ENCODE measurements around the gene TAB3.

The TAB3 gene, protein sequence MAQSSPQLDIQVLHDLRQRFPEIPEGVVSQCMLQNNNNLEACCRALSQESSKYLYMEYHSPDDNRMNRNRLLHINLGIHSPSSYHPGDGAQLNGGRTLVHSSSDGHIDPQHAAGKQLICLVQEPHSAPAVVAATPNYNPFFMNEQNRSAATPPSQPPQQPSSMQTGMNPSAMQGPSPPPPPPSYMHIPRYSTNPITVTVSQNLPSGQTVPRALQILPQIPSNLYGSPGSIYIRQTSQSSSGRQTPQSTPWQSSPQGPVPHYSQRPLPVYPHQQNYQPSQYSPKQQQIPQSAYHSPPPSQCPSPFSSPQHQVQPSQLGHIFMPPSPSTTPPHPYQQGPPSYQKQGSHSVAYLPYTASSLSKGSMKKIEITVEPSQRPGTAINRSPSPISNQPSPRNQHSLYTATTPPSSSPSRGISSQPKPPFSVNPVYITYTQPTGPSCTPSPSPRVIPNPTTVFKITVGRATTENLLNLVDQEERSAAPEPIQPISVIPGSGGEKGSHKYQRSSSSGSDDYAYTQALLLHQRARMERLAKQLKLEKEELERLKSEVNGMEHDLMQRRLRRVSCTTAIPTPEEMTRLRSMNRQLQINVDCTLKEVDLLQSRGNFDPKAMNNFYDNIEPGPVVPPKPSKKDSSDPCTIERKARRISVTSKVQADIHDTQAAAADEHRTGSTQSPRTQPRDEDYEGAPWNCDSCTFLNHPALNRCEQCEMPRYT

DNA sequence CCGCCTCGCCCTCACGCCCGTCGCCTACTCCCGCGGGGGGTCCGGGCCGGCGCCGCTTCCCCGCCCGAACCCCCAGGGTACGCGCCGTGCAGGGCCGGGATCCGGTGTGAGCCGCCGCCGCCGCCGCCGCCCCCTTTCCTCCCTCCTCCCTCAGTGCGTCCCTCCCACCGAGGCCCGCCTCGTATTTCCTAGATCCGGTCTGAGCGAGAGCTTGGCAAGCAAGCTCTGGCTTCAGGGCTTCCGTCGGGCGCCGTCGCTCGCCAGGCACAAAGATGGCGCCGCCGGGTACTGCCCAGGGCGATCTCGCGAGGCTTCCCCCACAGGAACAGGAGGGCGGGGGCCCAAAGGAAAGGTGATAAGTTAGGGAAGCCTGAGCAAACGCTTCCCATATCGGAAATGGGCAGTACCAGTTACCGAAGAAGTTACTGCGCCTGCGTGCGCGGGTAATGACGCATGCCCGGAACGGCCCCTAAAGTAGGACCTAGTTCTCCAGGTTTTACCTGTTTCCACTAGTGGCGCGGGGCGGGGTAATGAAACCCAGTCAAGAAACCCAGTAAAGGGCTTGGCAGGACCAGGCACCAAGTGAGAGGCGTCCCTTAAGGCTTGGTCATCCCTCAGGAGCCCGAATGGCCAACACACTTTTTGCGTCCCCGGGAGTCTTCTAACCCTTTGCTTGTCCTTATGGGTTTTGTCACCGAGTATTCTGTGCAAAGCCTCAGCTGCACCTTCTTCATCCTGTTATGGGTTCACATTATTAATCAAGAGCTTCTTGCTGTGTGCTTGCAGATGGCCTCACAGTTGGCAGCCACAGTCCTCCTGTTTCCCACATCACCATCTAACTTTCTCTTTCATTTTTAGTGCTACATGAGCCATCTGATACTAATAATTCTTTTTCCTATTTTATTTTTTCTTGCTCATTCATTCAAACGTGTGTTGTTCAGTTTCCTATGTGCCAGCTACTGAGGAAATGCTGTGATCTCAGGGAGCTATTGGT is at the start of gene TAB3:
TSS of gene TAB3 (minus strand) at position 108 of the 994 bp plus-strand sequence. CDS start 29,666 bp downstream, outside the sequence.
- peak; percentile 96 for DNase-seq

DNA sequence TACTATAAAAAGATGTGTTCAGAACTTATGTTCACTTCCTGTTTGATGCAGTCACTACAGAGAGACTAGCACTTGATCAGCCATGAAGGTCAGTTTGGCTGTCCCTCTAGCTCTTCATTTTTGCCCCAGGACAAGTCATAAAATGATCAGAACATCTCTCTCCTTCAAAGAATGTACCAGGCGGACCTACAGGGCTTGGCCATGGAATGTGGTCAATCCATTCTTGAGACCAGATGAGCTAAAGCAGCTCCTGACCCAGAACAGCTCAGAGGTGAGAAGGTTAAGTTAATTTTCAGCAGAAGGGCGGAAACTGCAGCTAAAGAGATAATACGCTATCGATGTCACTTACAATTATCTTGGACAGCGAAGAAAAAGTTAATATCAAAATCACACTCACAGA is 49.2 kb upstream of the TAB3 start:
- DNase-seq = no peak

DNA sequence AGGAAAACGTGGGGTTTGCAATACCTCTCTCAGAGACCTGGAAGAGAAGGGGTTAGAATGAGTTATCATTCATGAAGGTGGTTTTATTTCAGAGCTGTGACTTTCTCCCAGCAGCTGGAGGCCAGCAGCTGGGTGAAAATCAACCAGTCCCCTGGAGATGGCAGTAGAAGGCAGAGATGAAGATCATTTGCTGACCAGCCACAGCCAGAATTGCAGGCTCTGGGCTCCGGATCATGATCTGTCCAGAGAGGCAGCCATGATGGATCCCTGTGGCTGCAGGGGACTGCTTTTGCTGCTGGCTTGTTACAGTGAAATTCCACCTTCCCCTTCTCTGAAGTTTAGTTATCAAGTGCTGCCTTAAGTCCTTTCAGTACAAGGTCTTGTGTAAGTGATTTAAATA is 46.9 kb upstream of the TAB3 start:
- no peak for DNase-seq

DNA sequence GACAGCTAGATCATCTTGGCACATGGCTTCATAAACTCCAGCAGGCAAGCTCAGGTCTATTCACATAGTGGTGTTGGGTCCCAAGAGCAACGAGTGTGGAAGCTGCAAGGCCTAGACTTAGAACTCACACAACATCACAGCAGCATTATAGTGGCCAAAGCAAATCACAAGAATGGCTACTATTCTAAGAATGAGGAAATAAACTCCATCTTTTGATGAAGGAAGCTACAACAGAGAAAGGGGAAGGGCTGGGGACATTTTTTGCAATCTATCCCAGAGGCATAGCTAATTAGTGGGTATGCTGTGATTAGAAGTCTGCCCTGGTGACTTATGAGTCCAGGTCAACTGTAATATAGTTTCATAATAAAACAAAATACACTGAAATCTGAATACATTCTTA is 42.9 kb upstream of the TAB3 start:
- no peak for DNase-seq

DNA sequence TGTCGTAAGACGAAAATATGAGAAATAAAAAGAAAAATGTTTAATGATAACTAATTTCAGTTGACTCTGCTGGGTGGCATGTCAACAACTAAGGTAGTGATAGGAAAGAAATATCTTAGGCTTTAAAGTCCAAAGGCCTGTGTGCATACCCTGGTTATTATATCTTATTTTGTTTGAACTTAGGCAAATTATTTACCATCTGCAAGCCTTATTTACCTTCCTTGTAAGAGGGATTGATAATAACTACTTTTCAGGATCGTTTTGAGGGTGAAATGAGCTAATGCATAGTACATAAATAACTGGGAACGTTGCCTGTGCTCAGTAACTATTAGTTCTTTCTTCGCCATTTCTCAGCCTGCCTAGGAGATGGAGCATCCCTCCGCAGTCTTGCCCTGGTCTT is 41.6 kb upstream of the TAB3 start:
- DNase-seq = no peak

DNA sequence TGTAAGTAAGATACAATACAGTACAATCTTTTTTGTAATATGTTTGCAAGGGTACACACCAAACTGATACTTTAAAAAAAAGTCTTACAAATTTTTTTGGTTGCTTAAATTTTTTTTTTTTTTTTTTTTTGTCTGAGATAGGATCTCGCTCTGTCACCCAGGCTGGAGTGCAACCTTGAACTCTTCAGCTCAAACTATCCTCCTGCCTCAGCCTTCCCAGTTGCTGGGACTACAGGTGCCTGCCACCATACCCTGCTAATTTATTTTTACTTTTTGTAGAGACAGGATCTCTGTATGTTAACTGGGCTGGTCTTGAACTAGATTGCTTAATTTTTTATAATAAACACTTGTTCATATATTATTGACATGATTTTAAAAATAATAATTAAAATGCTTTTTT is 41.1 kb upstream of the TAB3 start:
- DNase-seq = no peak

DNA sequence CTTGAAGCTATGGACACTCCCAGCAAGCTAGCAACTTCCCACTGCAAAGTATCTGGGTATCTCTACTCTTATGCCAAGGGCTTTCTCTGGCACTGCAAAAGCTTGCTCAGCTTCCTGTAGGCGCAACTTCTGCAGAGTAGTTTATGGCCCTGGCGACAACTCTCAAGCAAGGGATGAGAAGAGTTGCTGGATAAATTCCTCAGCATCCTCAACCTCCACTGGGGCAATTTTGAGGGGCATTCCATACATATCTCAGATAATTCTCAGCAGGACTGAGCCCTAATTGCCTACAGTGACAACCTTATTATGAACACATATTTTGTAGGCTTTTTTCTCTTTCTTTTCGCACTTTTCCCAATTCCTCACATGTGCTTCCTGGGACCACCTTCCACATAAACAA is 31.2 kb upstream of the TAB3 start:
- peak; percentile 31 for DNase-seq

DNA sequence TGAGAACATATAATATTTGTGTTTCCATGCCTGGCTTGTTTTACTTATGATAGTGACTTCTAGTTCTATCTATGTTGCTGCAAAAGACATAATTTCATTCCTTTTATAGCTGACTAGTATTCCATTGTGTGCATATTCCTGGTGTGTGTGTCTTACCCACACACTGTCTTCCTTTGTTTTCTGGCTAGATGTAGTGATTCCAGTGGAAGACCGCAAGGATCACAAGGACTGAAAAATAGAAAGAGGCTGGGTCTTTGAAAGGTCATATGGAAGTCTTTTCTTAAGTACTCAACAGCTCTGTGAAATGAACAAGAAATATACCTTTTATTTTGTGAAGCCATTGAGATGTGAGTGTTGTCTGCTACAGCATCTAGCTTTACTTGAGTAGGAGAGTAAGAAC is 29.4 kb upstream of the TAB3 start:
- DNase-seq = no peak

DNA sequence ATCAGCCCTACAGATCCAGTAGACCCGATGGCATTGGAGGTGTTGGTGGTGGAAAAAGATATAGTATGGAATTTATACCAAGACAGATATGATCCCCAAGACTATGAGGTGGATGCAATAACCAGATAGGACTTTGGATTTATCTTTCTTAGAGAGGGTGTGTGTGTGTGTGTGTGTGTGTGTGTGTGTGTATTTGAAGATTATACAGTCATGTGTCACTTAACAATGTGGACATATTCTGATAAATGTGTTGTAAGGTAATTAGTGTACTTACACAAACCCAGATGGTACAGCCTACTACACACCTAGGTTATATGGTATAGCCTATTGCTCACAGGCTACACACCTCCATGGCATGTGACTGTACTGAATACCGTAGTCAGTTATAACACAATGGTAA is 24.4 kb upstream of the TAB3 start:
- no peak for DNase-seq

DNA sequence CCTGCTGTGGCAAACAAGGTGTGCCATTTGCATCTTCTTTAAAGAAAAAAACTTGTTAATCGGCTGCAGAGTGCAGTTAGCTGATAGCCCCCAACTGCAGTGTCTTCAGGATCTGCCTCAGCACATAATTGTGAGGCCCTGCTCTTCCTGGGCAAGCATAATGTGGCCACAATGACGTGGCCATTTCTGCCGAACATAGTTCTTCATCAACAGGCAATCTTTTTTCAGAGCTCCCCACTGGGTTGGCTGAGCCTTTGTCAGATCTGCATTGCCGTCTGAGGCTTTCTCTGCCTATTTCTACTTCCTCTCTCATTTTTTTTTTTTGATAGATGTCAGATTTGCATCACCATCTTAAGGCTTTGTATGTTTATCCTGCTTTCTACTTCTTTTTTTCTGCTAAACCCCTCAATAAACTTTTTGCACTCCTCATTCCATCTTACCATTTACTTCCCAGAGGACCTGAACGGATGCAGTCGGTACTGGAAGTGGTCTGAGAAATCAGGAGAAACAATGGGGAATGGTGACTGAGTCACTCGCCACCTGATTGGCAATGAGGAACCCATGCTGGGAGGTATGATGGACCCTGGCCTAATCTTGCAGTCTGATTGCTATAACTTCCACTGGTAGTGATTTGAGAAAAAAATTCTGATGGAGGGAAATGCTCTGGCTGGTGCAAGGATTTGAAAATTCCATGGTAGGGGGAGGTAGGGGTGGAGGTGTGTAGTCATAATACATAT is 21.2 kb upstream of the TAB3 start:
- DNase-seq = peak; percentile 57

DNA sequence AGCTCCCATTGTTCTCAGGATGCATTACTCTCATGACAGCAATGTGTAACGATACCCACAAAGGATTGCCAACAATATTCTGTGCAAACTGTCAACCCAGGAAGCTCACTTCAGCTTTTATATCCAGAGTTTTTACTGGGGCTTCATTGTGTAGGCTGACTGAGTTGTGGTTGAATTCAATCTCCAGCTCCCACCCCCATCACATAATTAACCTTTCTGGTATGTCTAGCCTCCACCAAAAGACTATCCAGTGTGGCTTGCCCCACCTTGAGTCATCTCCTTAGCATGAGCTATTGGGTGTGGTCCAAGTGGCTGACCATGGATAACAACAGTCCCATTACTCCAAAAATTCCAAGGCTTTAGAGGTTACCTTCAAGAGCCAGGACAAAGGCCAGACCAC is 17.7 kb upstream of the TAB3 start:
- DNase-seq = peak; percentile 67

DNA sequence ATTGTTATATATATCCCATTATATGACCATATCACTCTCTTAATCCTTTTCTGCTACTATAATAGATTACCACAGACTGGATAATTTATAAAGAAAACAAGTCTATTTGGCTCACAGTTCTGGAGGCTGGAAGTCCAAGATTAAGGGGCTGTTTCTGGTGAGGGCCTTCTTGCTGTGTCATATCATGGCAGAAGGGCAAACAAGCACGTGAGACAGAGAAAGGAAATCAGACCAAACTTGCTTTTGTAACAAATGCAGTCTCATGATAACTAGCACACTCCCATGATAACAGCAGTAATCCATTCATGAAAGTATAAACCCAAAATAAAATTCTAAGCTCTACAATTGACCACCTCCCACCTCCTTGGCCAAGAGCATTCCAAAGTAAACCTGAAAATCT is 16.3 kb upstream of the TAB3 start:
- DNase-seq = no peak

DNA sequence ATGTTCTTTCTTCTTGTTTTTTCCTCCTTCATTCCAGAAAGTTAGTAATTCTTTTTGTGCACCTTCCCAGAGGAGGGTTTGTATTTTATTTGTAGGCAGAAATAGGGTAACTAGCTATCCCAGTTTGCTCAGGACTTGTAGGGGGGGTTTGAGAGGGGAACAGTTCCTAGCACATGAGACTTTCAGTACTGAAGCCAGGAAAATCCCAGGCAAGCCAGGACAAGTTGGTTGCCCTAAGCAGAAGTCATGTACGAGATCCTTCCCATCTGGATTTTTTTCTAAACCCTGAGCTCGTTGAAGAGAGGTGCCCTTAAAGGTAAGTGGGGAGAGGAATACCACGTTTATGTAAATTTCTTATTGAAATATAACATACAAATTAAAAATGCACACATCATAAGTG is 15.6 kb upstream of the TAB3 start:
- no peak for DNase-seq

DNA sequence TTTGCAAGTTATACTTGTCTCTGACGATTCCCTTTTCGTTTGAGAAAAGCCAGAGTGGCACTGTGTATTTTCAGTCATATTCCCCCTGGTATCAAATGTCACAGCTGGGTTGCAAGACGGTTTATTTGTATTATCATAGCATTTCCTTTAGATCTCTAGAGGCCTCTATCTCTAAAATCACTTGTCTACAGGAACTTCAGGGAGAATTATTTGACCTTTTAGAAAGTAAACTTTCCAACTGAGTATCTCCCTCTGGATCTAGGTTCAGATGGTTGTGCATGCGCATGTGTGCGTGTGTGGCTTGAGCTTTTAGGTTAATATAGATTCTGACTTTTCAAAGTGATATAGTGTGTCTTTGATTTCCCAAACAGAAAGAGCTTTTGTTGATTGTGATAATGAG is 15.1 kb upstream of the TAB3 start:
- DNase-seq = no peak

DNA sequence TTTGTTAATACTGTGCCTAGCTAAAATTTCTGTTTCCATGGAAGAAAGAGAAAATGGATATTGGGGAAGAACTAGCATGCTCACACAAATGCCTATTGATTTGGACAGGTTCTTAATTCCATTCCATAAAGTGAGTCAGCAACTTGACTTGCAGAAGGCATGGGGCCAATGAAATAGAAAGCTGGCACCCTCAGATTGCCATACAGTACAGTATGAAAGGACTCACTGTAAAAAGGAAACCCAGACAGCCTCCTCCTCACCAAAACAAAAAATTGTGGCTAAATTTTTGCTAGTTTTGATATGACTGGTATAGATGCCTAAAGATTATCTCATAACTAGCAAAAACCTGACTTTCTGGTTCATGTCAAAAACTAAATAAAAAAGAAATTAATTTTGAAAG is 11.2 kb upstream of the TAB3 start:
- no peak for DNase-seq

DNA sequence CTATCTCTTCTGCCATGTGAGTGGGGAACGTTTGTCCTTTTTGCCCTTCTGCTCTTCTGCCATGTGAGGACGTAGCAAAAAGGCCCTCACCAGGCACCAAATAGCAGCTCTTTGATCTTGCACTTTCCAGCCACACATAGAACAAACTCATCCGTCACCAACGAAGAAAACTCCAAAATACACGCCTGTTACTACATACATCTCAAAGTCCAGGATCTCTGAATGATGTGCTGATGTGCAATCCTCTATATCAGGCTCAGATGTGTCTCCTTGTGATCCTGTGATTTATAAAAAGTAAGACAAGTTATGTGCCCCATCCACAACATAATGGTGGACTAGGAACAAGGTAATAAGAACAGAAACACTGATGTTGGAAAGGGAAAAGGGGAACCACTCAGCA is 9.8 kb upstream of the TAB3 start:
- DNase-seq = no peak

DNA sequence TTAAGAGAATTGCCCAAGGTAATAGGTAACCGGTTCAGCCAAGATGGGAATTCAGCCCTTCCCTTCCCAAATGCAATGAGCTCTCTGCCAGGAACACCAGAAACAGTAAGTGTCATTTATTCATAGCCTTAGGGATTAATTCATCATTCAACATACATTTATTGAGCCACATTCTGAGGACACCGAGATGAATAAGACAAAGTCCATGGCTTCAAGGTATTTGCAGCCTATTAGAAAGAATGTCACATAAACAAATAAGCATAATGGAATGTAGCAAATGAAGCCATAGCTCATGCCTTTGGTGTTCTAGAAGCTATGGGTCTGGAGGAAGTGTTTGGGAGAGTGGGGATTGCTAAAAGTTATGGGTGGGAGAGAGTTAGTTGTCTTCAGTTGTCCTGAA is 6.3 kb upstream of the TAB3 start:
- no peak for DNase-seq

DNA sequence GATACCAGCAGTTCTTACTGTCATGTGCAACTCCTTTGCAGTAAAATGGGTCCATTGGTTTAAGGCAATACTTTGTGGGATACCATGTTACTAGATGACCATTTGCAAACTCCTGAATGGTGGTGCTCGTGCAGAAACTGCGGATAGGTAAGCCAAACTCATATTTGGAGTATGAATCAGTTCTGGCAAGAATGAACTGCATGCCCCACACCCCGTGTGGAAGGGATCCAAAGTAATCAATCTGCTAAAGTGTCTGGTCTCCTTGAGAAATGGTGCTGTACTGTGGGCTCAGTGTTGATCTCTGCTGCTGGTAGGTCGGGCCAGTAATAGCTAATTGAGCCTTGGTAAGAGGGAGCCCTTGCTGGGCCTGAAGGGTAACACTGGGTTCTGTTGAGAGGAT is 4.2 kb upstream of the TAB3 start:
- DNase-seq = peak; percentile 10

DNA sequence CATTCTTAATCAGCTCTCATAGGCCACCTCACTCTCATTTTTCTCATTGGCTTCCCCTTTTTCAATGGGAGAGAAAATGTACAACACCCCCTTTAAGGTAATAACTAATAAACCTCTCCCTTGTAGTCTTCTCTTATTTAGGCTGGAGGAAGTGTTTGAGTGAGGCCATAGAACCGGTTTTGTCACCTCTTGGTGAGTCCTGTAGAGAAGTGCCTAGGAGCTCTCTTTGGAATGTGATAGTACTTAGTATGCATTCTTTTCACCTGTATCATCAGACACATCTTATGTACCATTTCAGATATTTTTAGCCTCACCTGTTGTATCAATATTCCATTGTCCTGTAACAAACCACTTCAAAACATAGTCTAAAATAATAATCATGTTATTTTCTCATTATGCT is 3.5 kb upstream of the TAB3 start:
- DNase-seq = no peak

DNA sequence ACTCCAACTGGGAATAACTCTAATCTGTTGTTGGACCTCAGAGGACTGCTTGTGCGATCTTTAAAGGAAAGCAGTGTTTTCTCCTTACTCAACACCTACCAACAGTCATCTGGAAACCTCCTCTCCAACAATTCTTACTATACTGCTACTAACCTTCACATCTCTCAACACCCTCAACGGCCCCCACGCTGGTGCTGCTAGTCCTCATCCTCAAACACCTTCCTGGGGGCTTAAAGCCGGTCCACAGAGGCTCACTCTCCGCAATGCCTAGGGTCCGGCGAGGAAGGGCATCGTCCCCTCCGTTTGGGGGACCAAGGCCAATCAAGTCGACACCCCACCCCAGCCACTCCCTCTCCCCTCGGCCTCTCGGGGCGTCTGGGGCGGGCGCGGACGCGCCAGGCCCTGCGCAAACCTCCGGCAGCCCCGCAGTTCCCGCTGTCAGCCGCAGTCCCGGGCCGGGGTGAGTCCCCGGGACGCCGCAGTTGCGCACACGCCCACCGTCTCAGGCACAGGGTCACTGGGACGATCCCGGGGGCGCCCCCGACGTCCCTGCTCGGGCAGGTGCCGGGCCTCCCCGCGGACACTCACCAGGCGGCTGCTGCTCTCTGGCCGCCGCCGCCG is 418 bp downstream of the TAB3 start:
- no peak for DNase-seq

DNA sequence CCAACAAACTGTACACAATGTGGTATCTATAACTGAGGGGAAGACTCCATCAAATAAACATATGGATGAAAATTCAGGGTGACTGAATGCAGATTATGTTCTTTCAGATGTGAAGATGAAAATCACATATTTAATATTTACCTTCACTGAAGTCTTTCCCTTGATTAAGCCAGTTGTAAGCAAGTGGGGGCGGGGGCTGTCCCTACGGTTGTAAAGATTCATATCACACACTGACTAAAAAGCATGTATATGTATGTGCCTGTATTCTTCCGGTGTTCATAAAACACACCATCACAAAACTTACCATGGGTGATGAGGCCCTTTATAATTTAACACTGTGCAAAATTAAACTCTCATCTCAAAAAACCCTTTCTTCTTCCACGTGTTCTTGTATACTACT is 1.3 kb downstream of the TAB3 start:
- DNase-seq = no peak

DNA sequence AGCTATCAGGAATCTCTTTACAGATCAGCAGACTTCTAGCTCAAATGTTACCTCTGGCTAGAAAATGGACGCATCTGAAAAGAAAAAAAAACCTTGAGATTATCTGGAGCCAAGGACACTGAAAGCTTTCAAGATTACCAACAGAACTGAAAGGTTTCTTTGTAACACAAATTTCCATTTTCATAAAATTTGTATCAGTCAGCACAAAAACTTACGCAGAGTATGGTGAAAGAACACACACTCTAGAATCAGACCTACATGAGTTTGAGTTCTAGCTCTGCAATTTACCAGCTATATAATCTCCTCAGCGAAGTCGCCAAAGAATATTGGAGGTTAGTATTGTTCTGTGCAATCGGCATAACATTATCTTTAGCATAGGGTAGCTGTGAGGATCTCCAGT is 1.8 kb downstream of the TAB3 start:
- DNase-seq = no peak

Measured in fibroblast of skin of right quadriceps (primary cell).